Mesothelial cell of epicardium (in vitro differentiated cells): Measurements from ENCODE around the gene STX8. TPM values are rescaled to one million over a fixed set of nuclear protein-coding genes. Genes with fewer than 3 reads are reported as not detected.

Source experiments
- DNase-seq, 2 experiments: peaks; one replicate each; pipeline ENCODE4 v3.0.0; 2021; ENCODE audit warnings: low spot score in 2 of 2; ENCODE audit not compliant: unreplicated experiment in 2 of 2
- H3K27ac Mint-ChIP-seq: 2 replicates; pipeline ENCODE4 v1.8.0; 2021; ENCODE audit warnings: mixed read lengths
- H3K27me3 Mint-ChIP-seq: 2 replicates; pipeline ENCODE4 v1.8.0; 2021; ENCODE audit warnings: low read depth, mixed read lengths
- H3K36me3 Mint-ChIP-seq: 2 replicates; pipeline ENCODE4 v1.8.0; 2021; ENCODE audit warnings: mixed read lengths
- H3K4me1 Mint-ChIP-seq: 2 replicates; pipeline ENCODE4 v1.8.0; 2021; ENCODE audit warnings: mixed read lengths
- H3K4me3 Mint-ChIP-seq: 2 replicates; pipeline ENCODE4 v1.8.0; 2021; ENCODE audit warnings: mild to moderate bottlenecking, moderate library complexity, mixed read lengths
- H3K9me3 Mint-ChIP-seq: 2 replicates; pipeline ENCODE4 v1.8.0; 2021; ENCODE audit warnings: mixed read lengths
- total RNA-seq: library from RNA; stranded (reverse); gene quantifications from 3 replicates; pipeline ENCODE4 v1.2.1, GENCODE V29; 2021
- TF ChIP-seq, protein P1 (sequence below): fragments of 200-600 bp; sonication (generic); IDR thresholded peaks from one replicate; pipeline ENCODE4 v1.5.0; 2021; ENCODE audit warnings: antibody characterized with exemption; ENCODE audit not compliant: unreplicated experiment

Gene STX8
- total RNA-seq, 1 donor from 2014 or later, result 53.3 TPM

DNA sequence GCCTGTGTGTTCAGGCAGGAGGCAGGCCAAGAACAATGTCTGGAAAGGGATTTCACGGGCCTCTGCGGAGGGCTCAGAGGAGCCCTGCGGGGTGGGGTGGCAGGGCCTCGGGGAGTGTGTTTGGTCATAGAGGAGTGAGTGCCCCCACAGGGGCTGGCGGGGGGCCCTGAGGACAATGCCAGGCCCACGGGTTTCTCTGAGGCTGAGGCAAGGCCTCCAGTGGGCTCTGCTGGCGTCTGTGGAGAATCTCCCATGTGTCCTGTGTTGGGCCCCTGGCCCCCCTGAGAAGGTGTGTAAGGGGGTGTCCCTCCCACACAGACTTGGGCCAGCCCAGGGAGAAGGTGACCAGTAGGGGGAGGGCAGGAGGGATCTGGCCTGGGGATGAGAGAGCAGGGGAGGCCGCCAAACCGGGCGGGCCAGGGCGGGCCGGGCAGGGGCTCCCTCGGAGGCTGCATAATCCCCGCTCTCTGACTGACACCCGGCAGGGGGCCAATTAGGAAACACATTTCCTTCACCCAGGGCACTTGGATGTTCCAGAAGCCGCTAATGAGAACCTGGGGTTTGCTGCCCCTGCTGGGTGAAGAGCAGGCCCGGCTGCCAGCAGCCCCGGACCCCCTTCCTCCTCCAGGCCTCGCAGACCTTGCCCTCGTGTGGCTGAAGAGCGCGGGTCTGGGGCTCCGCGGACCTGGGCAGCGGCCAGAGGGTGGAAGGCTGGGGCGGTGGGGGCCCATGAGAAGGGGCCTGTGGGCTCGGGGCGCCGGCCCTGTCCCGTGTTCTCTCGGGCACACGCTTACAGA, 350.1 kb downstream of the STX8 start:
- DNase-seq, result no peak
- TF ChIP-seq, protein P1, sequence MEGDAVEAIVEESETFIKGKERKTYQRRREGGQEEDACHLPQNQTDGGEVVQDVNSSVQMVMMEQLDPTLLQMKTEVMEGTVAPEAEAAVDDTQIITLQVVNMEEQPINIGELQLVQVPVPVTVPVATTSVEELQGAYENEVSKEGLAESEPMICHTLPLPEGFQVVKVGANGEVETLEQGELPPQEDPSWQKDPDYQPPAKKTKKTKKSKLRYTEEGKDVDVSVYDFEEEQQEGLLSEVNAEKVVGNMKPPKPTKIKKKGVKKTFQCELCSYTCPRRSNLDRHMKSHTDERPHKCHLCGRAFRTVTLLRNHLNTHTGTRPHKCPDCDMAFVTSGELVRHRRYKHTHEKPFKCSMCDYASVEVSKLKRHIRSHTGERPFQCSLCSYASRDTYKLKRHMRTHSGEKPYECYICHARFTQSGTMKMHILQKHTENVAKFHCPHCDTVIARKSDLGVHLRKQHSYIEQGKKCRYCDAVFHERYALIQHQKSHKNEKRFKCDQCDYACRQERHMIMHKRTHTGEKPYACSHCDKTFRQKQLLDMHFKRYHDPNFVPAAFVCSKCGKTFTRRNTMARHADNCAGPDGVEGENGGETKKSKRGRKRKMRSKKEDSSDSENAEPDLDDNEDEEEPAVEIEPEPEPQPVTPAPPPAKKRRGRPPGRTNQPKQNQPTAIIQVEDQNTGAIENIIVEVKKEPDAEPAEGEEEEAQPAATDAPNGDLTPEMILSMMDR, result no peak
- Mint-ChIP-seq H3K9me3 (no peaks in the 10 kb centered on the region), H3K36me3 (no peaks in the 10 kb centered on the region), H3K4me3 (no peak overlapping the region), H3K27me3 (peaks cover 5% of the 10 kb centered on the region), H3K4me1 (no peaks in the 10 kb centered on the region), H3K27ac (no peak overlapping the region)

GRCh38 chr17:9224485-9224884, 351.1 kb downstream of the STX8 start:
- Mint-ChIP-seq H3K27me3 (peaks cover 5% of the 10 kb centered on the region), H3K4me1 (no peaks in the 10 kb centered on the region), H3K36me3 (no peaks in the 10 kb centered on the region), H3K9me3 (no peaks in the 10 kb centered on the region), H3K27ac (no peak overlapping the region), H3K4me3 (no peak overlapping the region)
- TF ChIP-seq, protein P1, result no peak
- no peak for DNase-seq

DNA sequence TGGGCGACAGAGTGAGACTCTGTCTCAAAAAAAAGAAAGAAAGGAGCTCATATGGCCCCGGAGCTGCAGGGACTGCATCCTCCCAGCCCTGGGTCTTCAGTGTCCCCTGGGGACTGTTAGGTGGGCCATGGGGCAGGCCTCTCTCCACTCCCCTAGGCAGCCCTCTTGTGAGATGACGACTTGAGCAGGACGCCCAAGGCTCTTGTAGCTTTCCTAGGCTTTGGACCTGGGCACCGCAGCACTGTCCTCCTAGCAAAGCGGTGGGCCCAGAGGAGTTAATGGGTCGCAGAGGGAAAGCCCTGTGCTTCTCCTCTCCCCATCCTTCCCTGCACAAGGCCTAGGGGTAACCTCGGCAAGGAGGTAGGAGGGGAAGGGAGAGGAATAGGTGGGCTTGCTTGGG, 352.1 kb downstream of the STX8 start:
- Mint-ChIP-seq H3K27ac (no peak overlapping the region), H3K4me3 (no peak overlapping the region), H3K4me1 (no peaks in the 10 kb centered on the region), H3K9me3 (no peaks in the 10 kb centered on the region), H3K36me3 (no peaks in the 10 kb centered on the region), H3K27me3 (peaks cover 5% of the 10 kb centered on the region)
- TF ChIP-seq, protein P1, result no peak
- DNase-seq, result no peak

GRCh38 chr17:9221922-9222180, 353.8 kb downstream of the STX8 start:
- Mint-ChIP-seq H3K36me3 (peaks cover 2% of the 10 kb centered on the region), H3K4me3 (no peak overlapping the region), H3K27me3 (peaks cover 5% of the 10 kb centered on the region), H3K27ac (no peak overlapping the region), H3K9me3 (peaks cover 4% of the 10 kb centered on the region), H3K4me1 (peaks cover 14% of the 10 kb centered on the region)
- TF ChIP-seq, protein P1, result no peak
- DNase-seq, result no peak

DNA sequence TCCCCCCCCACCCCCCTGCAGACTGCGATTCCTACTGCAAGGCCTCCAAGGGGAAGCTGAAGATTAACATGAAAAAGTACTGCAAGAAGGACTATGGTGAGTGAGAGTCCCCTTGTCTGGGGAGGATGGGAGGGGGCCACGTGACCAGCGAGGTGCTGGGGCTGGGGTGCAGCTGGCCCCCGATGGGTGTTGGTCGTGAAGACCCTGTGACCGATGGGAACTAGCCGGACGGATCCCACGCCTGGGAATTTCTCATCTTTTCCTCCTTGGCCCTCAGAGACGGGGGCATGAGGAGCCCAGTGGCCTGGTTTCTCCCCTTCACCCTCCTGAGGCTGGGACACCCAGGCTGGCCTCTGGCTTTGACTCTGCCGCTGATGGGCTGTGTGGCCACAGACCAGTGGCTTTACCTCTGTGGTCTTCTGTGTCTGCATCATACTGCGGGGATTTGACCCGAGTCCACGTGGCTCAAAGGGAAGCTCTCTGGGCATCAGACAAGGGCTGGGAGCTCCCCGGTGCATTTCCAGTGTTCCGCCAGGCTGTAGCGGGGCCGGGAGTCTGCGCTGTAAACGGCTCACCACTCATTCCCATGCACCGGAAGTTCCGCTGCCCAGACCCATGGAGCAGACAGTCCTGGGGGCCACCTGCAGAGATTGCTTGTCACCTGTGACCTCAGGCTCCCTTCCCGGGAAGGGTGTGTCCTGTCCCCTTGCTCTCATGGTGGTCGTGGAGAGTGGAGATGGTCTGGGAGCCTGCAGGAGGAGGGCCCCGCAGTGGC, 354.3 kb downstream of the STX8 start:
- H3K27me3 Mint-ChIP-seq, result peaks cover 5% of the 10 kb centered on the region
- H3K9me3 Mint-ChIP-seq, result peaks cover 7% of the 10 kb centered on the region
- H3K4me1 Mint-ChIP-seq, result peaks cover 14% of the 10 kb centered on the region
- no peak for DNase-seq
- TF ChIP-seq, protein P1, result no peak
- H3K36me3 Mint-ChIP-seq, result peaks cover 2% of the 10 kb centered on the region
- H3K27ac Mint-ChIP-seq, result no peak overlapping the region
- H3K4me3 Mint-ChIP-seq, result no peak overlapping the region
